Measurements from ENCODE around the gene FANCC.

- TF ChIP-seq EZH2 (IDR thresholded peaks at IDR 0.05; ENCODE audit: insufficient read depth, poor library complexity, severe bottlenecking) (no peak), EZH2phosphoT487 (IDR thresholded peaks at IDR 0.05; ENCODE audit: insufficient read depth, low read depth) (no peak)
These were observed 176.7 kb downstream of the FANCC start for GRCh38 chr9:95140821-95141220.
